ENCODE measurements around the gene WARS2.

DNA sequence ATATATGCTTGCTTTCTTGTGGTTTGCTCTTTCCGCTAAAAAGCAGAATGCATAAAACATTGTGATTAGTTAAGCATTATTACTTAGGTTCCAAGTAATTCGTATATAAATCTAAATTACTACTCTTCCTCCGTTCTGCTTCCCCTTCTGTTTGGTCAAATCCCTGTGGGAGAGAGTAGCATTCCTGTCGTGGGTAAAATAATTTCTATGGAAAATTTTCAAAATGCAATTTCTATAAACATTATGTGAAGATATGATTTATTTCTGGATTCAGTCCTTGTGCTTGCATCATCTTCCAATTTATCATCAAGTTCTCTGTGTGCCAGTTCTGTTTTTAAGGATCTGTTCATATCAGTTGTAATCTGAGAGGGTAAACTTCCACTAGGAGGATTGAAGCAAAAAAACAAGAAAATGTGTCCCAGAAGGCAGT lies 7.2 kb upstream of the WARS2 start:
- TF ChIP-seq, protein P1, sequence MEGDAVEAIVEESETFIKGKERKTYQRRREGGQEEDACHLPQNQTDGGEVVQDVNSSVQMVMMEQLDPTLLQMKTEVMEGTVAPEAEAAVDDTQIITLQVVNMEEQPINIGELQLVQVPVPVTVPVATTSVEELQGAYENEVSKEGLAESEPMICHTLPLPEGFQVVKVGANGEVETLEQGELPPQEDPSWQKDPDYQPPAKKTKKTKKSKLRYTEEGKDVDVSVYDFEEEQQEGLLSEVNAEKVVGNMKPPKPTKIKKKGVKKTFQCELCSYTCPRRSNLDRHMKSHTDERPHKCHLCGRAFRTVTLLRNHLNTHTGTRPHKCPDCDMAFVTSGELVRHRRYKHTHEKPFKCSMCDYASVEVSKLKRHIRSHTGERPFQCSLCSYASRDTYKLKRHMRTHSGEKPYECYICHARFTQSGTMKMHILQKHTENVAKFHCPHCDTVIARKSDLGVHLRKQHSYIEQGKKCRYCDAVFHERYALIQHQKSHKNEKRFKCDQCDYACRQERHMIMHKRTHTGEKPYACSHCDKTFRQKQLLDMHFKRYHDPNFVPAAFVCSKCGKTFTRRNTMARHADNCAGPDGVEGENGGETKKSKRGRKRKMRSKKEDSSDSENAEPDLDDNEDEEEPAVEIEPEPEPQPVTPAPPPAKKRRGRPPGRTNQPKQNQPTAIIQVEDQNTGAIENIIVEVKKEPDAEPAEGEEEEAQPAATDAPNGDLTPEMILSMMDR (IDR thresholded peaks at IDR 0.05) = no peak
- no peak for TF ChIP-seq POLR2A (IDR thresholded peaks at IDR 0.05)

Measured in esophagus squamous epithelium (tissue), 4 donors.